ENCODE data around the gene KTN1. TPM values are rescaled to one million over a fixed set of nuclear protein-coding genes. Genes with fewer than 3 reads are reported as not detected.

KTN1 gene
- total RNA-seq, 1 donor: 167 TPM

DNA sequence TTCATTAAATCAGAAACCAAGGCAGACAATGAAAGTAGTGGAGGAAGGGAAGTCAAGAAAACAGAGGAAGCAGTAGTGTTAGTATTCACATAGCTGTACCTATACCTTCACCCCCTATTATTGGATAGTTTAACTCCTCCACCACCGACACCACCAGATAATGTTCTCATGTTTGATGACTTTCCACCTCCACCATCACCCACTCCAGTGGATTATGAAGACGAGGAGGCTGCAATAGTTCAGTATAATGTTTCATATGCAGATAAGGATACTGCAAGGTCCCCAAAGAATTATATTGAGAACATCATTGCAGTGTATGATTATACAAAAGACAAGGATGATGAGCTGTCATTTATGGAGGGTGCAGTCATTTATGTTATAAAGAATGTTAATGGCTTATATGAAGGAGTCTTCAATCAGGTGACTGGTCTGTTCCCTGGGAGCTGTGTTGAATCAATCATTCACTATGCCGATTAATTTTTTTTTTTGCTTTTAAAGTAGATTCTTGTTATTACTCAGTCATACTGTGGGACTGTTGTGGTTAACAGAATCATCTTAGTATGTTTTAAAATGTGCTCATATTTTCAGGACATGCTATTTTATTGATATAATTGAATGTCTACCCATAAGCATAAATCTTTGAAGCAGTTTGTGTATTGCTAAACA lies 32.2 kb upstream of the KTN1 start:
- DNase-seq (ENCODE audit: low read depth): no peak
- no peak overlapping the region for H3K4me3 ChIP-seq (ENCODE audit: low read depth, low read length)
- TF ChIP-seq, protein P1, sequence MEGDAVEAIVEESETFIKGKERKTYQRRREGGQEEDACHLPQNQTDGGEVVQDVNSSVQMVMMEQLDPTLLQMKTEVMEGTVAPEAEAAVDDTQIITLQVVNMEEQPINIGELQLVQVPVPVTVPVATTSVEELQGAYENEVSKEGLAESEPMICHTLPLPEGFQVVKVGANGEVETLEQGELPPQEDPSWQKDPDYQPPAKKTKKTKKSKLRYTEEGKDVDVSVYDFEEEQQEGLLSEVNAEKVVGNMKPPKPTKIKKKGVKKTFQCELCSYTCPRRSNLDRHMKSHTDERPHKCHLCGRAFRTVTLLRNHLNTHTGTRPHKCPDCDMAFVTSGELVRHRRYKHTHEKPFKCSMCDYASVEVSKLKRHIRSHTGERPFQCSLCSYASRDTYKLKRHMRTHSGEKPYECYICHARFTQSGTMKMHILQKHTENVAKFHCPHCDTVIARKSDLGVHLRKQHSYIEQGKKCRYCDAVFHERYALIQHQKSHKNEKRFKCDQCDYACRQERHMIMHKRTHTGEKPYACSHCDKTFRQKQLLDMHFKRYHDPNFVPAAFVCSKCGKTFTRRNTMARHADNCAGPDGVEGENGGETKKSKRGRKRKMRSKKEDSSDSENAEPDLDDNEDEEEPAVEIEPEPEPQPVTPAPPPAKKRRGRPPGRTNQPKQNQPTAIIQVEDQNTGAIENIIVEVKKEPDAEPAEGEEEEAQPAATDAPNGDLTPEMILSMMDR (IDR thresholded peaks at IDR 0.05; ENCODE audit: insufficient read depth, low read depth, low read length): no peak

- no peak for DNase-seq (ENCODE audit: low read depth)
- TF ChIP-seq, protein P1 (IDR thresholded peaks at IDR 0.05; ENCODE audit: insufficient read depth, low read depth, low read length): no peak
- H3K4me3 ChIP-seq (ENCODE audit: low read depth, low read length): no peak overlapping the region
Measured at GRCh38 chr14:55553791-55554190, 26.2 kb upstream of the KTN1 start.

- TF ChIP-seq, protein P1 (IDR thresholded peaks at IDR 0.05; ENCODE audit: insufficient read depth, low read depth, low read length): no peak
- peak; percentile 77 for DNase-seq (ENCODE audit: low read depth)
- no peak overlapping the region for H3K4me3 ChIP-seq (ENCODE audit: low read depth, low read length)
Measured at GRCh38 chr14:55556929-55557623, 22.9 kb upstream of the KTN1 start.

GRCh38 chr14:55562135-55562534 lies 17.9 kb upstream of the KTN1 start:
- no peak for DNase-seq (ENCODE audit: low read depth)
- TF ChIP-seq, protein P1 (IDR thresholded peaks at IDR 0.05; ENCODE audit: insufficient read depth, low read depth, low read length): no peak
- no peak overlapping the region for H3K4me3 ChIP-seq (ENCODE audit: low read depth, low read length)

DNA sequence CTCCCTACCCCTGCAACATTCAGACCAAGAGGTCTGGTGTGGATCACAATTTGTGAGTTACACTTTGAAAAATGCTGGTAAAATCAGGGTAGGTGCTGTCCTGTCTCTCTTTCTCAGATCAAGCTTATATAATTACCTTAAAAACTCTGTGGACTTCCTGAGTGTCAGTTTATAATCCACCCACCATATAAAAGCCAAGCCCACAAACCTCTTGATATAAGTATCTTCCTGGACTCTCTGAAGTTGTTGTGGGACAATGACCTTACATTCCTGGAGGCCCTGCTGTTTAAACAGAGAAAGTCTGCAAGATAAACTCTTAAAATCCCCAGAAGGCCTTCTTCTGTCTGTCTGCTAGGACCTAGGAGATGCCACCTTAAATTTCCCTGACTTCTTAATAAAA lies 11.4 kb upstream of the KTN1 start:
- DNase-seq (ENCODE audit: low read depth): no peak
- TF ChIP-seq, protein P1 (IDR thresholded peaks at IDR 0.05; ENCODE audit: insufficient read depth, low read depth, low read length): no peak
- no peak overlapping the region for H3K4me3 ChIP-seq (ENCODE audit: low read depth, low read length)

DNA sequence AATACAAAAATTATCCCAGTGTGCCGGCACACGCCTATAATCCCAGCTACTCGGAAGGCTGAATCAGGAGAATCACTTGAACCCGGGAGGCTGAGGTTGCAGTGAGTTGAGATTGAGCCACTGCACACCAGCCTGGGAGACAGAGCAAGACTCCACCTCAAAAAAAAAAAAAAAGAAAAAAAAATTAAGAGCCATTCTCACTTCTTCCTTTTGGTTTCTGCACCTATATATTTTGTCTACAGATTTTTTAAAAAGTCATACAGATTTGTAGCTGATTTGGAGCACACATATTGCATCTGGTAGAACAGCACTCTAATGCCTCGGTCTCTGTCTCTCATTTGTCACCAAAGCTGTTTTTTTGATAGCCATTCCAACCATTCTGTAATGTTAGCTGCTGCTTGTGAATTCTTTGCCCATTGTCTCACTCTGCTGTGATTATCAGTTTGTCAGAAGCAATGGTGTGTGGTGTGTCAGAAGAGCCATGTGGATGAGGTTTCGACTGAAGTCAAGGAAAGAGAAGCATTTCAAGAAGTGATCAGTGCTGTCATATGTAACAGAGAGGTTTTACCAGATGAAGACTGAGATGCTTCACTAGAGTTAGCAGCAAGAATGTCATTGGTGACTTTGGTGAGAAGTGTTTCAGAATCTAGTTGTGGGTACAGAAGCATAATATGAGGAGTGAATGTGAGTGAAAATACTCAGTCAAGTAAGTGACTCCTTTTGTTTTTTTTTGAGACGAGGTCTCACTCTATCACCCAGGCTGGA lies 8.7 kb upstream of the KTN1 start:
- DNase-seq (ENCODE audit: low read depth): no peak
- H3K4me3 ChIP-seq (ENCODE audit: low read depth, low read length): no peak overlapping the region
- TF ChIP-seq, protein P1 (IDR thresholded peaks at IDR 0.05; ENCODE audit: insufficient read depth, low read depth, low read length): no peak

All from fibroblast of villous mesenchyme (primary cell).